Non-pigmented ciliary epithelial cell (primary cell): ENCODE results near the gene PLEKHM3.

ENCODE experiments used
- DNase-seq: peaks from one replicate; pipeline ENCODE4 v3.0.0-alpha.2; 2010; ENCODE audit warnings: low read depth

The PLEKHM3 gene

GRCh38 chr2:208025037-208025813, at the start of gene PLEKHM3:
TSS of gene PLEKHM3 (minus strand) at chr2:208025527. CDS start at chr2:208001639, 23,888 bp downstream.
- DNase-seq = no peak

DNA sequence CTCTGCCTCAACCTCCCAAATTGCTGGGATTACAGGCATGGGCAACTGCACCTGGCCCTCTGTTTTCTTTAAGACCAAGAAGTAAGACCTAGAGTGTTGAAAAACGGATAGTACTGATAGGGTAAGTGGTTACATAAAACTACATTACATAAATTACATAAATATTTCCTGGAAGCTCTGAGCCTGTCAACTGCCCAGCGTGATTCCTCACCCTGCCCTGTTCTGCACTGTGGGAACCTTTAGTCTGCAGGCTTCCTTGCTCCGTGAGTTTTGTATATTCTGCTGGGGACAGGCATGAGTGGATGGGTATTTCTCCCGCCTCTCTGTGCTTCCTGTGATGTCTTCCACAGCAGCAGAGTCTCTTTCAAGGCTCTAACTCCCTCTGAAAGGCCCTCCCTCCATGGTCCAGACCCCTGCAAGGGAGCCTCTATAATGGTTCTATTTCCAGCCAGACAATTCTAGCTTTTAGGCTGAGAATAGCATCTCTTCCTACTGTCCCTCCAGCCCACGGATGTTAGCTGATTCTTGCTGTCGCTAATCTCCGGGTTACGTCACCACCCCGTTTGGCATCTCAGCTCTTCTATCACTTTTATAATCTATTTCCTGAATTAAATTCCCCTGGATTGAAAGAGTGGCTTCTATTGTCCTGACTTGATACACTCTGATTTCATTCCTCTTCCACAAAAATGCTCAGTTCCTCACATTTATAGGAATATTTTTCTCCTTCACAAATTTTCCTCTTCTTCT, 49.5 kb upstream of the PLEKHM3 start:
- no peak for DNase-seq

GRCh38 chr2:208072250-208072892, 47.0 kb upstream of the PLEKHM3 start:
- no peak for DNase-seq

- no peak for DNase-seq
Observed at GRCh38 chr2:208069186-208069585, 43.9 kb upstream of the PLEKHM3 start.

GRCh38 chr2:208066016-208066415, 40.7 kb upstream of the PLEKHM3 start:
- DNase-seq = no peak

GRCh38 chr2:208065476-208065875, 40.1 kb upstream of the PLEKHM3 start:
- DNase-seq = no peak

DNA sequence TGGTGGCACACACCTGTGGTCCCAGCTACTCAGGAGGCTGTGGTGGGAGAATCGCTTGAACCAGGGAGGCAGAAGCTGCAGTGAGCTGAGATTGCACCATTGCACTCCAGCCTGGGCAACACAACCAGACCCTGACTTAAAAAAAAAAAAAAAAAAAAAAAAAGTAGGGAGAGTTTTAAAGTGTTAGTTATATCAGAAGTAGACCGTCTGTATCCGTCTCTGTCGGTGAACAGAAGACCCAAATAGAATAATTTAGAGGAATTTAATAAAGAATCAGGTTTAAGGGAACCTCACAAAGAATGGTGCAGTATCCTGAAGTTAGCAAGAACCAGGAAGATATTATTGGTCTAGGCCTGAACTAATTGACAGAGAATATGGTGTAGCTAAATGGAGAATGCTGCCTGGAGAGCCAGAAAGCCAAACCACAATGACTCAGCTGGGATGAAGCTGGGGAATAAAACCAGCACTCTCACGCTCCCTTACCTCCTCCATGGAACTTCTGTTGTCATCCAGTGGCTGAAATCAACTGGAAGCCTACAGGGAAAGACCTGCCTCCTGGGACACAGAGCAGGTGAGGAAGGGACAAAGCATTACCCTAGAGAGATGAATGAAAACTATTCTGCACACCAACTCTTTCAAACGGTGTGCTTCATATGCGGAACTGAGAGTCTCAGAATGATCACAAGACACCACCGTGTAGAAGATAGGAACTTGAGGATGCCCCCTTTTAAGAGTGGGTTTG, 39.1 kb upstream of the PLEKHM3 start:
- peak; percentile 76 for DNase-seq

GRCh38 chr2:208062961-208063360, 37.6 kb upstream of the PLEKHM3 start:
- DNase-seq = no peak

DNA sequence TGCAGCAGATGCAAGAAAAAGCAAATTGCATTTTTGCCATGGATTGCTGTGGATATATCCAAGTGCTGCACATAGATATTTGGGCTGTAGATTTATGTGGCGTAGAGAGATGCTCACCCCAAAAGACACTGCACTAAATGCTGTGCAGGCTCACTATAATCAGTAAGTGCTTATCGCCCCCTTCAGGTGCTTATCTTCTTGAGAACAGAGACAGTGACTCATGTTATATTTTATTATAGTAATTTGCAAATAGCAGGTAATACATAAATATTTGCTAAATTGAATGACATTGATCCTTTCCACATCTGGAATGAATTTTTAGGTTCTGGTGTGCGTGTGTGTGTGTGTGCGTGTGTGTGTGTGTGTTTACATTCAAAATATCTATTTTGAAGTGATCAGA, 36.8 kb upstream of the PLEKHM3 start:
- DNase-seq = no peak

GRCh38 chr2:208057108-208057507, 31.8 kb upstream of the PLEKHM3 start:
- no peak for DNase-seq

DNA sequence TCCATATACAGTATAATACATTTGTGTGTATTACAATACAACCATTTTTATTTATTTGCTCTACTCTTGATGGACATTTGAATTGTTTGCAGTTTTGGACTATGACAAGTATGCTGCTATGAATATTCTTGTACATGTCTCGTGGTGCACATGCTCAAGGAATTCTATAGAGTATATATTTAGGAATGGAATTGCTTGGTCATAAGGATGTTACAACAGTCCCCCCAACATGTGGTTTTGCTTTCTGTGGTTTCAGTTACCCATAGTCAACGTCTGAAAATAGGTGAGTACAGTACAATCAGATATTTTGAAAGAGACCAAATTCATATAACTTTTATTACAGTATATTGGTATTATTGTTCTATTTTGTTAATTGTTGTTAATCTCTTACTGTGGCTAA, 24.1 kb upstream of the PLEKHM3 start:
- no peak for DNase-seq

GRCh38 chr2:208049006-208049405, 23.7 kb upstream of the PLEKHM3 start:
- no peak for DNase-seq

- no peak for DNase-seq
Observed at GRCh38 chr2:208047840-208048239, 22.5 kb upstream of the PLEKHM3 start.

GRCh38 chr2:208046686-208047085, 21.4 kb upstream of the PLEKHM3 start:
- no peak for DNase-seq

- DNase-seq = no peak
Observed at GRCh38 chr2:208042450-208042849, 17.1 kb upstream of the PLEKHM3 start.

- DNase-seq = no peak
Observed at GRCh38 chr2:208042041-208042440, 16.7 kb upstream of the PLEKHM3 start.

GRCh38 chr2:208040199-208041171, 15.2 kb upstream of the PLEKHM3 start:
- DNase-seq = no peak

GRCh38 chr2:208039376-208040110, 14.2 kb upstream of the PLEKHM3 start:
- no peak for DNase-seq

GRCh38 chr2:208037564-208038487, 12.5 kb upstream of the PLEKHM3 start:
- DNase-seq = no peak
